ENCODE results near the gene CHCHD6.

CHCHD6 gene

GRCh38 chr3:126834596-126835471, 130.8 kb downstream of the CHCHD6 start:
- no peak for DNase-seq

DNA sequence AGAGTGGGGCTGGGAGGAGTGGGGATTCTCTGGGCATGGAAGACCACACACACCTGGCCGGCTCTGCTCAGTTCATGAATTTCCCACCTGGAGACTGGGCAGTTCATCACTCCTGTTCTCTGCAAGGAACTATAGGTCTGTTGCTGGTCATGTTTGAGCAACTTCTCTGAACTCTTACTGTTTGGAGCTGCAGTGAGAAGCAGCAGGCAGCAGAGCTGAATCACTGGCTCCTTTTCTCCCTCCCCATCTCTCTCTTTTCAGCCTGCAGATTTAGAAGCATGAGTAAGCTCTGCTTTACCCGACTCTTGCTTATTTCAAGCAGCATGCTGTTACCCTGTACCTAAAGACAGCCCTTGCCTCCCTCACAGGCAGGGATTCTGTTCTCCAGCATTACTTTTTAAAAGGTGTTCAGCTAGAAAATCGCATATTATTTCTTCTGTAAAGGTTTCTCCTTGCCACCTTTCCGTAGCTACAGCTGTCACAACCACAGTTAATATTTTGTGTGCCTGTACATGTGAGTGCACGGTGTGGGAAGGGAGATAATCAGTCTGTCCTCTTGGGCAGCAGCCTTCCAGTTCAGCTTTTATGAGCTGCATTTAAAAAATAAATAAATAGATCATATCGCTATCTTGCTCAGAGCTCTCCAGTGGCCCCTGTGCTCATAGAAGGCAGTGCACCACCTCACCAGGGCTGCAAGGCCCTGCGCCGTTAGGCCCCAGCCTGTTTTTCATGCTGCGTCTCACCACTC, 131.6 kb downstream of the CHCHD6 start:
- peak; percentile 43 for DNase-seq

DNA sequence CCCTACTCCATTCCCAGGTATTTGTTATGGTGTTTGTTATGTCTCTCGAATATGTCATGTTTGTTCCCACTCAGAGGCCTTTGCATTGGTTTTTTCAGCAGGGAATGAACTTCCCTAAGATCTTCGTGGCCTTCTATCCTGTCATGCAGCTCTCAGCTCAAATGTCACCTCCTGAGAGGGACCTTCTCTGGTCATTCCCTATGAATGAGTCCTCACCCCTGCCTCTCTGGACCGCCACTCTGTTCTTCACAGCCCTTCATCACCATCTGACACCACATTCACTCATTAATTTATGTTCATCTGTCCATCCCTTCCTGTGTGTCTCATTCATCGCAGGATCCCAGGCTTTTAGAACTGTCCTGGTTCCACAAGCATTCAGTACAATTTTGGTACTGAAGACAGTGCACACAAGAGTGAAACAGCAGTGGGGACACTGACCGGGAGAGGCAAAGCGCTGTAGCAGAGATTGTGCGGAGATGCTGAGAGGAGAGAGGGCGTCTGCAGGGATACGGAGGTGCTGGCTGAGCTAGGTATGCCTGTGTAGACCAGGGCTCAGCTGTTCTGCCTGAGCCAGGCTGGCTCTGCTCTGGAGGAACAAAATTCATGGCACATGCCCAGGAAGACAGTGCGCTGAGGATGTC, 132.3 kb downstream of the CHCHD6 start:
- no peak for DNase-seq

DNA sequence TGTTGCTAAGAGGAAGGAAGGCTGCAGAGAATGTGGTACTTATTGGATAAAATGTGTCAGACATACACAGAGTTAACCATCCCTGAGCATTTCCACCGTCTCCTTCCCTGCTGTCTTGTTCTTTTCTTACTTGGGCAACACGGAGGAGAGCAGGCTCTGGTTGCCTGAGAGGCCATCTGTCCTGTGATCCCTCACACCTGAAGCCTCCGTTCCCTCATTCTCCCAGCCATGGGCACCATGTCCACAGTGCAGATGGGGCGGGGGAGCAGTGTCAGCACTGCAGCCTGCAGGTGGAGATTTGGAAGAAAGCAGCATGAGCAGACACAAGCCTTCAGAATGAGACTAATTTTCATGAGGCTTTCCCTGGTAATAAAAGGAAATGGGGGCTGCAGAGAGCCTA, 133.7 kb downstream of the CHCHD6 start:
- no peak for DNase-seq

- peak; percentile 23 for DNase-seq
These were observed 142.1 kb downstream of the CHCHD6 start for GRCh38 chr3:126845920-126846715.

- DNase-seq, result no peak
These were observed 143.0 kb downstream of the CHCHD6 start for GRCh38 chr3:126847061-126847460.

DNA sequence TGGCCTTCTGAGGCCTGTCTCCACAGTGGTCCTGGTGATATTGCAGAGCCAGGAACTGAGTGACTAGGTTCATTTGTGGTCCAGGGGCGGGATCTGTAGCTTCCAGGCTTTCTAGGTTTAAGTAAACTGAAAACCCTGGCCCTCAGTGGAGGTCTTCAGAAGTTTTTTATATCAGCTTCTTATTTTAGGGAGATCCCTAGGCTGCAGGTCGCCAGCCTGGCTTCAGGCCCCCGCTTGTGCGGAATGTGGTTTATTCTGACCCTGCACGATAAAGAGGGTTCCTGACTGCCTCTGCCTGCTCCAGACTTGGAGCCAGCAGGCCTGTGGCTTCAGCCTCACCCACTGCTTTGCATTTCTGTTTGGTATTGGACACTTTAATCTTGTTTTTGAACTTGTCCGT, 145.0 kb downstream of the CHCHD6 start:
- DNase-seq, result no peak

GRCh38 chr3:126849768-126850167, 145.7 kb downstream of the CHCHD6 start:
- no peak for DNase-seq

DNA sequence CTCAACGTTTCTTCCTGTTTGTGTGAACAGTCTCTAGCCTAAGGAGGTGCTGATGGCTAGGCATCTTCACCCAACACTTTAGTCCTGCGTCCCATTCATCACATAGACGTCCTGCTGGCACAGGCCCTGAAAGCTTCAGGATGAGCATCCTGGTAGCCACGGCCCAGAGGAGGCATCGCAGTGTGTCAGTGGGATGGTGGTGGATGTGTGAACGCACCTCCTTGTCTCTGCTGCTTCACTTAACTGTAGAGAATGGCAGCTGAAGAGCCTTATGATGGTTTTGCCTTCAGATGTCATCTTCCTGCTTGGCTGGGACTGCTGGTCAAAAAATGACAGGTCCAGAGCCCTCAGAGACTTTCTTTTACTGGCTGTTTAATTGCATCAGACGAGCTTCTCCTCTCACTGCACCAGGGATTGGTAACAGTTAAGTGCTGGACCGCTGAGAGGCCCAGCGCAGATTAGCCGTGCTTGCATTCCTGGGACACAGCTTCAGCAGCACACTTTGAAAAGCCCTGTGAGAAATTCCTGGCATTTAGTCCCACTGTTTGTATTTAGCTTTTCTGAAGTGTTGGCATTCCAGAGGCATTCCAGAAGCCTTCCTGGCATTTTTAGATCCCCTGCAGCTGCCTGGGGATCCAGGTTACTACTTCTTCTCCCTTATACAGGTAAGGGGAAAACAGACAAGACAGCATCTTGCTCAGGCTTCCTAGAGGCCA, 146.5 kb downstream of the CHCHD6 start:
- peak; percentile 87 for DNase-seq

- DNase-seq, result no peak
These were observed 147.3 kb downstream of the CHCHD6 start for GRCh38 chr3:126851382-126851781.

GRCh38 chr3:126851934-126852333, 147.9 kb downstream of the CHCHD6 start:
- no peak for DNase-seq

GRCh38 chr3:126852511-126852910, 148.5 kb downstream of the CHCHD6 start:
- DNase-seq, result no peak

DNA sequence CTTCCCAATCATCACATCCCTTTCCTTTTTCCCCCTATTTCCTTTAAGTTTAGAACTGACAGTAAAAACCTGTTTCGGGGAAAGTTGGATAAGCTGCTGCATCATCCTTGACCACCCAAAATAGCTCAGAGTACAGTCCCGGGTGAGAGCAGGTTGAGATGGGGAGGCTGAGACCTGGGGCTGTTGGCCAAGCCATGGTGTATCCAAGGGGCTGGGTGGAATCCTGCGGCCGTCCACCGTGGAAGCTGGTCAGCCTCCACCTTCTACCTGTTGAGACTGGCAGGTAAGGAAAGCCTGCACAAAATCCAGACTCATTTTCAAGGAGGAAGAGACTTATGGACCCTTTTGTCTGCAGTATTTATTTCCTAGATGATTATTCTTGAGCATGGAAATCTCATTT, 150.6 kb downstream of the CHCHD6 start:
- no peak for DNase-seq

DNA sequence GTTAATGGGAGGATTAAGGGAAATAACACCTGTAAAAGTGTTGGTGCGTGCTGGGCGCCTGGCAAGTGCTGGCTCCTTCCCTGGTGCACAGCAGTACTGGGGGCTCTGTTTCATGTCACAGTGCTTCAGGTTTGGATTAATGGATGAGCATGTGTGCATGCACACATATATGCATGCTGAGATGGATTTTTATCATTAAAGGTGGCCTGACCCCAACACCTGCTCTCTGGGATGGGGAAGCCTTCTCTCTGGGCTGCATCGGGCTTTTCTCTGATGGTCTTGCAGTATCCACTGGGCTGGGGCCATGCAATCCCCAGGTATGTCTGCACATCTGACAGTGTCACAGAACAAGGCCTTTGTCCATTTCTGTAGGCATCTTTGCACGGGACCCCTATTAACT, 151.3 kb downstream of the CHCHD6 start:
- DNase-seq, result no peak

GRCh38 chr3:126857928-126858327, 153.9 kb downstream of the CHCHD6 start:
- DNase-seq, result no peak

GRCh38 chr3:126858401-126858800, 154.4 kb downstream of the CHCHD6 start:
- no peak for DNase-seq

- peak; percentile 86 for DNase-seq
These were observed 154.8 kb downstream of the CHCHD6 start for GRCh38 chr3:126858887-126859286.

- DNase-seq, result no peak
These were observed 155.6 kb downstream of the CHCHD6 start for GRCh38 chr3:126859415-126860246.

DNA sequence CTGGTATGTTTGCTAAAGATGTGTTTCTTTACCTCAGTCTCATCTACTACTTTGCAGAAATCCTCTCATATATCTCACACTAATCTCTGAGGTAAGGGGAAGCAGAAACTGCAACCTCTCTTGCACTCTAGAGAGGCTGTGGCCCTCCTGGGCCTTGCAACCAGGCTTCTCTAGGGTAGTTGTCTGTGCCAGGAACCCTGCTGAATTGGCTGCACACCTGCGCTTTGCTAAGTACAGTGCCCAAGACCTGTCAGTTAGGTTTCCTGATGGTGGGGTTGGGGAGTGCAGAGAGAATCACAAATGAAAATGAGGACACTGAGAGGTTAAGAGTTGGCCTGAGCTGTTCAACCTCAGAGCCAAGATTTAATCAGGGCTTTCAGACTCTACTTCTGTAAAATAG, 161.7 kb downstream of the CHCHD6 start:
- no peak for DNase-seq

- DNase-seq, result no peak
These were observed 162.2 kb downstream of the CHCHD6 start for GRCh38 chr3:126866175-126866759.
